DMS53 (cell line): ENCODE measurements around the gene LMNB1.
"Not testable (repeated sequence)": the region's sequence is repeated elsewhere in the genome, so short reads cannot be mapped to it uniquely, and the experiment has no call there.

Experiments used
- DNase-seq: peaks from one replicate; lab custom pipeline; 2025; lab: John Stamatoyannopoulos, UW

Gene LMNB1

GRCh38 chr5:126776499-126777256 lies at the start of gene LMNB1:
Gene LMNB1 (plus strand): TSS chr5:126777136. CDS start chr5:126777509, 373 bp downstream.
- peak; percentile 99 for DNase-seq

GRCh38 chr5:126732716-126733115 lies 44.2 kb upstream of the LMNB1 start:
- no peak for DNase-seq

GRCh38 chr5:126734573-126734972 lies 42.4 kb upstream of the LMNB1 start:
- DNase-seq, result not testable (repeated sequence)

- no peak for DNase-seq
These were observed 40.8 kb upstream of the LMNB1 start for GRCh38 chr5:126736141-126736540.

GRCh38 chr5:126741361-126741760 lies 35.6 kb upstream of the LMNB1 start:
- DNase-seq, result no peak

- no peak for DNase-seq
These were observed 34.5 kb upstream of the LMNB1 start for GRCh38 chr5:126742425-126742824.

- DNase-seq, result no peak
These were observed 32.1 kb upstream of the LMNB1 start for GRCh38 chr5:126744836-126745235.

- no peak for DNase-seq
These were observed 31.5 kb upstream of the LMNB1 start for GRCh38 chr5:126745259-126745992.

- DNase-seq, result no peak
These were observed 30.6 kb upstream of the LMNB1 start for GRCh38 chr5:126746290-126746689.

GRCh38 chr5:126752081-126752785 lies 24.7 kb upstream of the LMNB1 start:
- no peak for DNase-seq

- DNase-seq, result no peak
These were observed 23.7 kb upstream of the LMNB1 start for GRCh38 chr5:126753227-126753626.

GRCh38 chr5:126754609-126755008 lies 22.3 kb upstream of the LMNB1 start:
- no peak for DNase-seq

GRCh38 chr5:126755593-126755992 lies 21.3 kb upstream of the LMNB1 start:
- DNase-seq, result no peak

- no peak for DNase-seq
These were observed 19.1 kb upstream of the LMNB1 start for GRCh38 chr5:126757713-126758357.

- DNase-seq, result no peak
These were observed 13.6 kb upstream of the LMNB1 start for GRCh38 chr5:126763371-126763770.

- DNase-seq, result no peak
These were observed 7.2 kb upstream of the LMNB1 start for GRCh38 chr5:126769703-126770102.

- not testable (repeated sequence) for DNase-seq
These were observed 3.4 kb upstream of the LMNB1 start for GRCh38 chr5:126773536-126773935.

GRCh38 chr5:126774595-126774994 lies 2.3 kb upstream of the LMNB1 start:
- not testable (repeated sequence) for DNase-seq

GRCh38 chr5:126777257-126777974 lies 480 bp downstream of the LMNB1 start:
- peak; percentile 92 for DNase-seq

- peak; percentile 98 for DNase-seq
These were observed 1.2 kb downstream of the LMNB1 start for GRCh38 chr5:126777975-126778674.
